ENCODE results near the gene TTC6.

Gene TTC6

GRCh38 chr14:37583358-37584210, 11.8 kb upstream of the TTC6 start:
- Mint-ChIP-seq H3K4me1 (peaks cover 17% of the 10 kb centered on the region), H3K9me3 (no peaks in the 10 kb centered on the region), H3K4me3 (peak overlapping the region; percentile 68), H3K27me3 (ENCODE audit: low read depth, poor library complexity) (peaks cover 96% of the 10 kb centered on the region), H3K36me3 (ENCODE audit: low read depth) (no peaks in the 10 kb centered on the region), H3K27ac (no peak overlapping the region)
- peak; percentile 40 for DNase-seq
- TF ChIP-seq CTCF (IDR thresholded peaks at IDR 0.05), result no peak

GRCh38 chr14:37584211-37585100, 11.0 kb upstream of the TTC6 start:
- no peak for TF ChIP-seq CTCF (IDR thresholded peaks at IDR 0.05)
- DNase-seq, result peak; percentile 29
- Mint-ChIP-seq H3K27ac (no peak overlapping the region), H3K36me3 (ENCODE audit: low read depth) (no peaks in the 10 kb centered on the region), H3K9me3 (no peaks in the 10 kb centered on the region), H3K27me3 (ENCODE audit: low read depth, poor library complexity) (peaks cover 99% of the 10 kb centered on the region), H3K4me1 (peaks cover 22% of the 10 kb centered on the region), H3K4me3 (peak overlapping the region; percentile 60)

- H3K4me1 Mint-ChIP-seq, result peaks cover 20% of the 10 kb centered on the region
- no peaks in the 10 kb centered on the region for H3K36me3 Mint-ChIP-seq (ENCODE audit: low read depth)
- no peak for TF ChIP-seq CTCF (IDR thresholded peaks at IDR 0.05)
- H3K27ac Mint-ChIP-seq, result no peak overlapping the region
- H3K27me3 Mint-ChIP-seq (ENCODE audit: low read depth, poor library complexity), result peaks cover 99% of the 10 kb centered on the region
- DNase-seq, result peak; percentile 33
- no peak overlapping the region for H3K4me3 Mint-ChIP-seq
- no peaks in the 10 kb centered on the region for H3K9me3 Mint-ChIP-seq
These were observed 10.3 kb upstream of the TTC6 start for GRCh38 chr14:37585101-37585511.

- Mint-ChIP-seq H3K4me1 (peaks cover 21% of the 10 kb centered on the region), H3K4me3 (no peak overlapping the region), H3K27ac (no peak overlapping the region), H3K9me3 (no peaks in the 10 kb centered on the region), H3K36me3 (ENCODE audit: low read depth) (no peaks in the 10 kb centered on the region), H3K27me3 (ENCODE audit: low read depth, poor library complexity) (peaks cover 100% of the 10 kb centered on the region)
- TF ChIP-seq CTCF (IDR thresholded peaks at IDR 0.05), result no peak
- no peak for DNase-seq
These were observed 9.2 kb upstream of the TTC6 start for GRCh38 chr14:37585971-37586796.

GRCh38 chr14:37586797-37587130, 8.7 kb upstream of the TTC6 start:
- Mint-ChIP-seq H3K4me3 (no peak overlapping the region), H3K27me3 (ENCODE audit: low read depth, poor library complexity) (peaks cover 100% of the 10 kb centered on the region), H3K27ac (no peak overlapping the region), H3K9me3 (no peaks in the 10 kb centered on the region), H3K4me1 (peaks cover 25% of the 10 kb centered on the region), H3K36me3 (ENCODE audit: low read depth) (no peaks in the 10 kb centered on the region)
- no peak for DNase-seq
- TF ChIP-seq CTCF (IDR thresholded peaks at IDR 0.05), result no peak
